ENCODE data around the gene ACP4.

Gene ACP4

DNA sequence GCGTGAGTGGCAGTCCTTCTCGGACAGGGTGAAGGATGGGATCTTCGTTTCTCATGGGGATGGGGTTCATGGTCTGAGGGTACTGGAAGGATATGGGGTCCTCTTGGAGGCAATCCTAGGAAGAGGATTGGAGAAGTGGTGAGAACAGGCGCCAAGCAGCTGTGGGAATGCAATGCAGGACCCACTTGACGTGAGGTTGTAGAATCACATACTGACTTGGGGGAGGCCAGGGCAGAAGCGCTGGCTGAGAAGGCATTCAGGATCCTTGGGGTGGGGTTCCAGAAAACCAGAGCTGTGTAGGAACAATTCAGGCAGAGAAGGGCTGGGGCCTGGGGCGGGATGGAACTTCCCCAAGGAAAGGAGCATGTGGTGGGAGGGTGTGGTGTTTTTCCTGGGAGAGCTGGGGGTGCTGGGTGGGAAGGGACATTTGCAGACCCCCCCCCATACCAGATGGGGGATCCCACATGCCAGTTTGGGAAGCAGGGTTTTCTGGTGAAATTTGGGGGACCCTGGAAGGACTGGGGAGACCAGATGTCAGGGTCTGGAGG lies 32.5 kb downstream of the ACP4 start:
- DNase-seq = no peak

- DNase-seq = no peak
These were observed 33.3 kb downstream of the ACP4 start, which contains the start of gene KLK1 for GRCh38 chr19:50823389-50824042. Gene KLK1, minus strand, starts transcription at chr19:50823787. Its CDS starts 39 bp downstream, at chr19:50823748.

GRCh38 chr19:50826492-50827240 lies 36.5 kb downstream of the ACP4 start:
- DNase-seq = no peak

- DNase-seq = no peak
These were observed 37.3 kb downstream of the ACP4 start for GRCh38 chr19:50827476-50827875.

DNA sequence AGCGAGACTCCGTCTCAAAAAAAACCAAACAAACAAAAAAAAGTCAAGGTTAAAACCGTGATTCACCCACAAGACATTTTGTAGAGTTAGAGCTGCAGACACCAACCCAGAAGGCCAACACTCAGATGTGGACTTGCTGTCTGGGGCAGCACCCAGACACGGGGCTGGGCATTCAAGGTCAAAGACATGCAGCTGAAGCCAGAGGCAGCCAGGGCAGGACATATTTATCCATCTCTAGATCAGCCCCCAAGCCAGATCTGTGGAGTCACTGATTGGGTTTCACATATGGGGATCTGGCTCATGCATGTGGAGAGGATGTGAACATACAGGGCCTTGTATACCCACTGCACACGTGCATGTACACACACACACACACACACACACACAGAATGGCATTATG lies 39.6 kb downstream of the ACP4 start:
- DNase-seq = no peak

DNA sequence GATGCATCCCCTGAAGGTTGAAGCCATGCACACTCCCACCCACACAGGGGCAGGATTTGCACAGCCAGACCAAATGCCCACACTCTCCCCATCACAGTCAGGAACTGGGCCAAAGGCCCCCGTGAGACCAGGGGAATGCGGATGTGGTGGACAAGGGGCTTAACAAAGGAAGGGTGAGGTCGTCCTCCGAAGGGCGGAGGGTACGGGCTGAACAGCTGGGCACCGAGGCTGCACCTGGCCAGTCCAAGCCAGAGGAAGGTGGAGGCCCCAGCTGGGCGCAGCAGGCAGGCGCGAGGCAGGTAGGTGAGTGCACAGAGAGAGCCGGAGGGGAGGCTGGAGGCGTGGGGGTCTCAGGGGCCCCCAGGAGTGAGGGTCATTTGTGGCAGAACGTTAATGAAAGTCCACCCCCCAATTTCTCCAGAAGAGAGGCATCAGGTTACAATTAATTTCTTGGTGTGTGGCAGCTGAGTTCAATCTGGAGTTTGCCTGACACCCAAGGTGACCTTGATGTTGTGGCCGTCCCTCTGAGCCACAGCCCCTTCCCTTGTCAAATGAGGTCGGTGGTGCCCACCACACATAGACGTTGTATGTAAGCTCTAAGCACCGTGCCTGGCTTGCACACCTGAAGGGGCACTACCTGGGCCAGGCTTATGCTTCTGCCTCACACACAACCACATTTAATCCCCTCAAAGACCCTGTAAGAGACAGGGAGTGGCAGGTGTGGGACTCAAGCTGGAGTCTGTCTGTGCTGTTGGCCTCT lies 40.2 kb downstream of the ACP4 start:
- peak; percentile 36 for DNase-seq

GRCh38 chr19:50831026-50831396 lies 40.8 kb downstream of the ACP4 start:
- no peak for DNase-seq

DNA sequence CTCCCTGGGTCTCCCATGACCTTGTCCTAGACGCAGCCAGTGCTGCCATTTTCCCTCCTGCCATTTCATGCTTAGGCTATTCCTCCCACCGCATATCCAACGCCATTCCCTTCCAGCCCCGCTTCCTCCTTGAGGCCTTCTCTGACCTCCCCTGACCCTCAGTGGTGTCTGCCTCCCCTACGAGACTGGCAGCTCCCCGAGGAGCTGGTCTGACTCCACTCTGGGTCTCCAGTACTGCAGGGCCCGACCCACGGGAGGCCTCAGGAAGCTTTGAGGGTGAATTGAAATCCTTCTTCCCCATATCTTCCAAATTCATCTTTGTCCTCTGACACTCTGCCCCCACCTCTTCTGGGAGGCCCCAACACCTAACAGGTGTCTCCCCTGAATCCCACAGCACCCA lies 42.5 kb downstream of the ACP4 start:
- no peak for DNase-seq

- no peak for DNase-seq
These were observed 43.0 kb downstream of the ACP4 start, which contains the start of gene KLK15 for GRCh38 chr19:50833117-50833801. Gene KLK15, minus strand, starts transcription at chr19:50833574. Its CDS starts 2,082 bp downstream, at chr19:50831492.

DNA sequence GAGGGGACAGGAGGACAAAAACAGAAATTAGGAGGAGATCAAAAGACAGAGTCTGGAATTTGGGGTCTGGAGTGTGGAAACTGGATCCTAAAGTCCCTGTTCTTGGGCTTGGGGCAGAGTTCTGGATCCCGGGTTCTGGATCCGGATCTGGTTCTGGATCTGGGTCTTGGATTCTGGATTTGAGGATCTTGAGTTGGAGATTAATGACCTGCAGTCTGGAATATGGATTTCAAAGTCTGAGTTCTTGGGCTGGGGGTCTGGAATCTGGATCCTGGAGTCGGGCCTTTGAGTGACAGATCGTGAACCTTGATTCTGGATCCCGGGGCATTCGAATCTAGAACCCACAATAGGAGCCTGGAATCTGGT lies 43.6 kb downstream of the ACP4 start:
- no peak for DNase-seq

GRCh38 chr19:50835103-50835784 lies 45.0 kb downstream of the ACP4 start:
- DNase-seq = no peak

DNA sequence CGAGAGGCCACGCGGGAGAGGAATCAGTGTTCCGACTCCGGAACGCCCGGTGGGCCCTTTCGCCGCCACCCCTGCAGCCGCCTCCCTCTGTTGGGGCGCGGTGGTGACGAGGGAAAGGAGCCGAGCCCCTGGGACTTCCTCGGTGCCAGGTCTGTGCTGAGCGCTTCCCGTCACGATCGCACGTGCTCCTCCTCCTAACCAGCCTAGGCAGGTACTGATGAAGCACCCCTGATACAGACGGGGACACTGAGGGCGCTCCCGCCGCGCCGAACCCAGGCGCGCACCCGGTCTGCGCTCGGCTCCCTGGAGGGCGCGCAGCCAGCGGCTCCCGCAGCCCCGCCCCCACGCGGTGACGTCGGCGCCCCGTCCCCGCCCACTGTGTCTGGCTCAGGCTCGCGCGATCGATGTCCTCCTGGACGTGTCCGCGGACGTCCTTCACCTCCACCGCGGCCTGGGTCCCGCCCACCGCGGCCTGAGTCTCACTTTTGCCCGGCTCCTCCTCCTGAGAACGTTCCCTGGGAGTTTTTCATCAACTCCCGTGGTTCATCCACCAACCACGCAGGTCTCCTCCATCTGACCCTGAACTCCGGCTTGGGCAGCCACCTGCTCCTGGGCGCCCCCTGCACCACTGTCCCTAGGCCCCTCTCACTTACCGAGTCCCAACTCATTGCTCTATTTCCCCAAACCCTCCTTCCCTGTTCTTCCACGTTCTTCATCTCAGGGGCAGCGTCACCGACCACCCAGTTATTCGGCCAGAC lies 45.7 kb downstream of the ACP4 start:
- DNase-seq = peak; percentile 86

GRCh38 chr19:50836543-50837195 lies 46.5 kb downstream of the ACP4 start:
- DNase-seq = no peak

GRCh38 chr19:50837300-50837699 lies 47.1 kb downstream of the ACP4 start:
- DNase-seq = no peak

DNA sequence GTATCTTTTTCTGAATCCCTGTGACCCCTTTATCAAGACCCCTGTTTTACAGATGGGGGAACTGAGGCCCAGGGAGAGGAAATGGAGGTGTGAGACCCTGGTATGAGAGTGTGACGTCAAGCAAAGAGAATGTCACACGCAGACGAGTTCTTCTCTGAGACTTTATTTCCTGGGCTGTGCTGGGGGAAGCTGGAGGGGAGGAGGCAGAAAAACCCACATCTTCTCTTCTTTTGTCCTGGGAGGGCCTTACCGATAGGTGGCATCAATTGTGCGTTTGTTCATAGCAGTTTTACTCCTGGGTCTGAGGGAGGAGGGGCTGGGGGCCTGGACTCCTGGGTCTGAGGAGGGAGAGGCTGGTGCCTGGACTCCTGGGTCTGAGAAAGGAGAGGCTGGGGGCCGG lies 48.0 kb downstream of the ACP4 start:
- no peak for DNase-seq

- no peak for DNase-seq
These were observed 49.8 kb downstream of the ACP4 start for GRCh38 chr19:50839712-50840655.

- no peak for DNase-seq
These were observed 51.9 kb downstream of the ACP4 start for GRCh38 chr19:50842130-50842529.

DNA sequence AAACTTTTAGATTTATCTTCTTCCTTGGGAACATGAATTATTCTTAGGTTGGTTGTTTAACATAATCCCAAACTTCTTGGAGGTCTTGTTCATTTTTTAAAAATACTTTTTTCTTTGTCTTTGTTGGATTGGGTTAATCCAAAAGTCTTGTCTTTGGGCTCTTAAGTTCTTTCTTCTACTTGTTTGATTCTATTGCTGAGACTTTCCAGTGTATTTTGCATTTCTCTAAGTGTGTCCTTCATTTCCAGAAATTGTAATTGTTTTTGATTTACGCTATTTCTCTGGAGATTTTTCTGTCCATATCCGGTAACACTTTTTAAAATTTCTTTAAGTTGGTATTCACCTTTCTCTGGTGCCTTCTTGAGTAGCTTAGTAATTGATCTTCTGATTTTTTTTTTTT lies 53.0 kb downstream of the ACP4 start:
- no peak for DNase-seq

GRCh38 chr19:50843701-50844221 lies 53.5 kb downstream of the ACP4 start:
- no peak for DNase-seq
